Stomach smooth muscle (tissue), 2 donors: Measurements from ENCODE around the gene FAF2.

Experiments
- H3K27ac ChIP-seq: one replicate; pipeline ENCODE4 v1.7.0; 2013; ENCODE audit warnings: mild to moderate bottlenecking, low read length, inconsistent platforms
- H3K27me3 ChIP-seq, 2 donors: one replicate each; pipeline ENCODE4 v1.7.0; 2013; ENCODE audit warnings: low read length in 2 of 2; ENCODE audit not compliant: insufficient read depth in 2 of 2, control insufficient read depth in 1 of 2
- H3K36me3 ChIP-seq, 2 donors: one replicate each; pipeline ENCODE4 v1.7.0; 2013; ENCODE audit warnings: low read length in 2 of 2; ENCODE audit not compliant: control insufficient read depth in 2 of 2, insufficient read depth in 2 of 2
- H3K4me1 ChIP-seq: one replicate; pipeline ENCODE4 v1.7.0; 2013; ENCODE audit warnings: low read length; ENCODE audit not compliant: control insufficient read depth, insufficient read depth
- H3K4me3 ChIP-seq, 2 donors: one replicate each; pipeline ENCODE4 v1.7.0; 2013; ENCODE audit warnings: low read length in 2 of 2
- H3K9ac ChIP-seq, 2 donors: one replicate each; pipeline ENCODE4 v1.7.0; 2013; ENCODE audit warnings: low read length in 2 of 2, mild to moderate bottlenecking in 1 of 2
- H3K9me3 ChIP-seq, 2 donors: one replicate each; pipeline ENCODE4 v1.7.0; 2013; ENCODE audit warnings: low read length in 2 of 2; ENCODE audit not compliant: control insufficient read depth in 2 of 2
- donor health status: healthy.
- donor health status: Pancreatic carcinoma.

FAF2 gene

GRCh38 chr5:176530983-176531901 lies 83.1 kb downstream of the FAF2 start:
- Histone ChIP-seq H3K4me1 (peaks cover 60% of the 10 kb centered on the region), H3K9me3 (no peaks in the 10 kb centered on the region), H3K4me3 (peak overlapping the region in 1 of 2 donors; percentile 15), H3K9ac (peak overlapping the region in 1 of 2 donors; percentile 58), H3K27ac (peak overlapping the region; percentile 78), H3K27me3 (no peaks in the 10 kb centered on the region), H3K36me3 (peaks cover 17 to 23% of the 10 kb centered on the region in 2 donors)

DNA sequence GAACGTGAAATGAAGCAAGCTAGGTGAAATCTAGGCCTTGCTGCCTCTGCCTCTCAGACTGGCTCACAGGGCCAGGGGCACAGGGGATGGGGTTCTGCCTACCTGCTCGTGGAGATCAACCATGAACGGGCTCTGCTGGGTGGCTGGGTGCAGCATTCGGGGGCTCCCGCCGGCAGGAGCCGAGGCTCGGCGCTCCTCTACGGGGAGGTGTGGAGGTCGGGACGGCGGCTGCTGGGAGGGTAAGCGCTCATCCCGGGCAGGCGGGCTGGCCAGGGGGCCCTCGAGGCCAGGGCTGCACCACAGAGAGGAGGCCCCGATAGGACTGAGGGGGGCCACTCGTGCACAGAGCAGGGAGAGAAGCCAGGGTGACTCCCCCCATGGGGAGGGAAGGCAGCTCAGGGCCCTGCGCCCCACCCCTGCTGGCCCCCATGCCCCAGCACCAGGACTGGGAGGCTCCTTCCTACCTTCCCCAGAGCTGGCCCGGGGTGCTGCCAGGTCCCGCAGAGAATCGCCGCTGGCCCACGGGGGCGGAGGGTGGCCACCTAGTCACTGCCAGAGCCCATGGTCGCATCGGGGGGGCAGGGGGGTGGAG lies 83.8 kb downstream of the FAF2 start:
- Histone ChIP-seq H3K27ac (peak overlapping the region; percentile 78), H3K27me3 (no peaks in the 10 kb centered on the region), H3K4me1 (peaks cover 62% of the 10 kb centered on the region), H3K36me3 (peaks cover 17 to 23% of the 10 kb centered on the region in 2 donors), H3K9me3 (no peaks in the 10 kb centered on the region), H3K9ac (peak overlapping the region in 1 of 2 donors; percentile 58), H3K4me3 (peak overlapping the region in 1 of 2 donors; percentile 15)

DNA sequence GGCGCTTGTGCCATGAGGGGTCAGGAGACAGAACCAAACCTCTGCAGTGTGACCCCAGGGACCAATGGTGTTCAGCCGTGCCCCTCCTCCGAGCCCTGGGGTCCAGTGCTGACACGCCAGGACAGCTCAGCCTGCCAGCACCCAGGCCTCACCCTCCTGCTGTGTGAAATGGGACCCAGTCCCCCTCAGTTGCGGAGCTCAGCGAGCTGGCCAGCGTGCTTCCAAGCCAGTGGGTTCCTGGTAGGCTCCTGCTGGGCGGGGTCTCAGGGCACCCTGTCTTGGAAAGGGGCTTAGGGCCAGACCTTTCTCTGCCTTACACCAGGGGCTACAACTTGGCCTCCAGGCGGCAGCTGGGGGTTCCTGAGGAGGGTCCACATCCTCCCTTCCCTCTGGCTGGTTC lies 84.6 kb downstream of the FAF2 start:
- Histone ChIP-seq H3K9ac (peak overlapping the region in 1 of 2 donors; percentile 4), H3K27me3 (no peaks in the 10 kb centered on the region), H3K4me1 (peaks cover 62% of the 10 kb centered on the region), H3K9me3 (no peaks in the 10 kb centered on the region), H3K4me3 (no peak overlapping the region), H3K36me3 (peaks cover 17 to 22% of the 10 kb centered on the region in 2 donors), H3K27ac (peak overlapping the region; percentile 99)

GRCh38 chr5:176533390-176533789 lies 85.2 kb downstream of the FAF2 start:
- Histone ChIP-seq H3K4me1 (peaks cover 63% of the 10 kb centered on the region), H3K9ac (peak overlapping the region; percentile 4 to 29), H3K9me3 (no peaks in the 10 kb centered on the region), H3K4me3 (peak overlapping the region; percentile 7 to 98), H3K27me3 (no peaks in the 10 kb centered on the region), H3K27ac (peak overlapping the region; percentile 99), H3K36me3 (peaks cover 17% of the 10 kb centered on the region in 2 donors)

DNA sequence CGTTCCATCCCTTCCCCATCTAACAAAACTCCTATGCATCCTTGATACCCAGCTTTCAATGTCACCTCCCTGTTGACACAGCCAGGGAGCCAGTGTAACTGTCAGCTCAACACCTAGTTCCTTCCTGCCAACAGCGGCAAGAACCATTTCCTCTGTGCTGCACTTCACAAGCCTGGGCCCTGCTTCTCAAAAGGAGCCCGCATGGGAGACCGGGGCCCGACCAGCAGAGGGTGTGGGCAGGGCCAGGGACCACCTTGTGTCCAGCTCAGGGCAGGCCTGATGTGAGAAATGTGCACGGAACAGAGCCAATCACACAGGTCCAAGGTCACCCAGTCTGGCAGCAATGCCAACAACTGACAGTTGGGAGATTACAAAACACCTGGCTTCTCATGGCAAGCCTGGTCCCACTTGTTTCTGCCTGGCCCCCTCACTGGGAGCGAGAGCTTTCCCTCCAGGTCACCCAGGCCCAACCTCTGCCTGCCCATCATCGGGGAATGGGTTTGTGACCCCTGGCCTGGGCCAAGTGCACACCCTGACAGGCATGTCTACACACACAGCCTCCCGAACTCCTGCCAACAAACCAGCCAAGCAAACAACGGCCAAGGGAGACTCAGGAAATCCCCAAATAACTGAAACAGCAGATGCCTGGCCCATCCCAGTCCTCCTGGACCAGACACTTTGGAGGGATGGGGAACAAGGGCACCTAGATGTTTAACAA lies 85.9 kb downstream of the FAF2 start:
- Histone ChIP-seq H3K4me1 (peaks cover 64% of the 10 kb centered on the region), H3K4me3 (peak overlapping the region; percentile 7 to 98), H3K27me3 (no peaks in the 10 kb centered on the region), H3K9ac (peak overlapping the region; percentile 29 to 33), H3K27ac (peak overlapping the region; percentile 99), H3K9me3 (no peaks in the 10 kb centered on the region), H3K36me3 (peaks cover 12 to 15% of the 10 kb centered on the region in 2 donors)

DNA sequence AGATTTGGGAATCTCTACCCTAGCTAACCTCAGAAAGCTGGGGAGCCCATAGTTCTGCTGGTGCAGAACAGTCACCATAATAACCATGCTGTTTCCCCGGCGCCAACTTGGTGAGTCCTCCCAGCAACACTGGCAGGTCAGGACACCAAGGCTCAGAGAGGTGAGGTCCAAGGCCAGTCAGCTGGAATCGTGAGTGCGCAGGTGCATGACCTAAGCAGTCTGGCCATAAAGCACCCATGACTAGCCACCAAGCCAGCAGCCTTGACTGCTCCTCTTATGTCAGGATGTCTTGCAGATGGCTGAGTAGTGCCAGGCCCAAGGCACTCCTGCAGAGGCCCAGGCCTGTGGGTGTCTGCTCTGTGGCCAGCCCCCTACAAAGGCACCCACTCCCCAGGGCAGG lies 86.5 kb downstream of the FAF2 start:
- H3K36me3 ChIP-seq: peaks cover 6 to 9% of the 10 kb centered on the region in 2 donors
- H3K4me1 ChIP-seq: peaks cover 64% of the 10 kb centered on the region
- no peaks in the 10 kb centered on the region for H3K9me3 ChIP-seq
- peak overlapping the region; percentile 99 for H3K27ac ChIP-seq
- H3K27me3 ChIP-seq: no peaks in the 10 kb centered on the region
- H3K4me3 ChIP-seq: peak overlapping the region; percentile 2 to 98
- peak overlapping the region; percentile 33 to 78 for H3K9ac ChIP-seq

GRCh38 chr5:176535101-176535663 lies 87.0 kb downstream of the FAF2 start:
- Histone ChIP-seq H3K27ac (peak overlapping the region; percentile 99), H3K4me3 (peak overlapping the region; percentile 86 to 98), H3K9ac (peak overlapping the region; percentile 78 to 97), H3K36me3 (peaks cover 5 to 8% of the 10 kb centered on the region in 2 donors), H3K9me3 (no peaks in the 10 kb centered on the region), H3K27me3 (no peaks in the 10 kb centered on the region), H3K4me1 (peaks cover 63% of the 10 kb centered on the region)

DNA sequence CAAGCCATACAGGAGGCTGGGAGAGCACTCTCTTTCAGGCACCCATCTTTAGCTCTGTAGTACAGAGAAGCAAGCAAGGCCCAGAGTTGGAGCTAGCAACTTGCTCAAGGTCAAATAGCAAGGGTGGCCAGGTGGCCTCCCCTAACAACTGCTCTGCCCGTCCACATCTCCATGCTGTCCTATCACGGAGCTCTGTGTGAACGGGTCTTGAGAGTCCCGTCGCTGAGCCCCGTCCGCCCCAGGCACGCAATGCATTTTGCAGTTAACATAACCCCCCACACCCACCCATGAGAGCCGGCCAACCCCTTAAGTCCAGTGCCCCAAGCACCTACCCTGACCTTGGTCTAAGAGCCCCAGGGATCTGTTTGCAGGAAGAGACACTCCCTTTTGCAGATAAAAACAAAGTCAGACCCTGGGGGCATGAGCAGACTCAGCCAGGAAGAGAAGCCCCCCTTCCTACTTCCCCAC lies 87.5 kb downstream of the FAF2 start:
- H3K9ac ChIP-seq: peak overlapping the region; percentile 78 to 97
- no peaks in the 10 kb centered on the region for H3K9me3 ChIP-seq
- H3K4me1 ChIP-seq: peaks cover 58% of the 10 kb centered on the region
- peak overlapping the region; percentile 99 for H3K27ac ChIP-seq
- no peaks in the 10 kb centered on the region for H3K27me3 ChIP-seq
- H3K36me3 ChIP-seq: peaks cover 2 to 8% of the 10 kb centered on the region in 2 donors
- H3K4me3 ChIP-seq: peak overlapping the region; percentile 86 to 98

DNA sequence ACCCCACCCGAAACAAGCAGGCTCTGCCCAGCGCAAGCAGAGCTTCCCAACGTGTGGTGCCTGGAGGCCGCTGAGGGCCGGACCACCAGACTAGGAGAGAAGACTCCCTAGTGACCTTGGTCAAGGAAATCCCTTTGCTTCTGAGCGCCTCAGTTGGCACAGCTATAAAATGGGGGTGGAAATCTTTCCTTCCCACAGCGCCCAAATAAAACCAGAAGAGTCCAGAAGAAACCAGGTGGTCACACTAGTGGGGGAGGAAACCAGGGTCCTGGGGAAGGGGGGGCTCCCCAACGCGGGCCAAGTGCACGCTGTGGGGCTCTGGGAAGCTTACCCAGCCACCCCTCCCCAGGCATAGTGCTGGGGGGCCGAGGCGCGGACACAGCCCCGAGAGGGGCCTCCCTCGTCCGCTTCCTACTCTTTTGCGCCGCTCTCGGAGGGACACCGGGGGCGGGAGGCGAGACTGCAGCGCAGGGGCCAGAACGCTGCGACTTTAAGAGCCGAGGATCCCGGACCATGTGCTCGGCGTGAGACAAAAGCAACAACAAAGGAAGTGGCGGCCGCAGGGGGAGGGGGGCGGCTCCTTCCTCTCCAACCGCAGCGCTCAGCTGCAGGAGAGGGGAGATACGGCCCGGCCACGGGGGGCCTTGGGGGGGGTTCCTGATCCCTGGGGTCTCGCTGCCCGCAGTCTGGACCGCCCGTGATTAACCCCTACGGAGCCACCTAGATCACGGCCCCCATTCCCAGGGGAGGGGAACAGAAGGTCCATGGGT lies 88.1 kb downstream of the FAF2 start:
- Histone ChIP-seq H3K4me1 (peaks cover 54% of the 10 kb centered on the region), H3K36me3 (peaks cover 2 to 3% of the 10 kb centered on the region in 2 donors), H3K27me3 (no peaks in the 10 kb centered on the region), H3K9ac (peak overlapping the region; percentile 78 to 97), H3K27ac (peak overlapping the region; percentile 99), H3K9me3 (no peaks in the 10 kb centered on the region), H3K4me3 (peak overlapping the region; percentile 86 to 98)
